Measurements from ENCODE around the gene TESPA1. TPM values are rescaled to one million over a fixed set of nuclear protein-coding genes. Genes with fewer than 3 reads are reported as not detected.

The TESPA1 gene
- total and polyA plus RNA-seq, 12 donors, result 0.14 to 1.4 (median 0.59) TPM

DNA sequence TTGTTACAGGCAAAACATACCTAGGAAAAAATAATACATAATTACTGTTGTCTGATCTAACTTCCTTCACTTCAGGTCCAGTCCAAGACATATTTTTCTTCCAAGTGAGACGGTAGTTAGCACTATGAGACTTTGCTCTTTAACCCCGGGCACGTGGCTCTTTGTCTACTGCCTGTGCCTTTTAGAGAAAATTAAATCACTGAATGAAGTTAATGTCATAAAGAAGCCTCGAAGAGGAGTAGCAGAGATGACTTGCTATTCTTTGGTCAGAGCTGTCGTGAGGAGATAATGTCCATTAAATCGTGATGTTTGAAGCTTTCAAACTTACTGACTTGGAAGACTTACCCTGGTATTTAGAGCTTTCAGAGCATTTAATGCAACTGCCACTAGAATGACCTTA is 8.7 kb downstream of the TESPA1 start:
- 44 to 50% methylated on average over 6 of the region's 6 CpGs for WGBS, 2 donors
- no peak overlapping the region for H3K27ac ChIP-seq
- peaks cover 0 to 15% (median 0%) of the 10 kb centered on the region in 9 donors for H3K4me1 ChIP-seq
- H3K27me3 ChIP-seq, result no peaks in the 10 kb centered on the region
- H3K9me3 ChIP-seq, result no peaks in the 10 kb centered on the region
- H3K4me3 ChIP-seq, result no peak overlapping the region
- no peak for ATAC-seq
- intact Hi-C loops (cut with DNase I), result no loop called here
- no peak for DNase-seq
- TF ChIP-seq, protein P1, sequence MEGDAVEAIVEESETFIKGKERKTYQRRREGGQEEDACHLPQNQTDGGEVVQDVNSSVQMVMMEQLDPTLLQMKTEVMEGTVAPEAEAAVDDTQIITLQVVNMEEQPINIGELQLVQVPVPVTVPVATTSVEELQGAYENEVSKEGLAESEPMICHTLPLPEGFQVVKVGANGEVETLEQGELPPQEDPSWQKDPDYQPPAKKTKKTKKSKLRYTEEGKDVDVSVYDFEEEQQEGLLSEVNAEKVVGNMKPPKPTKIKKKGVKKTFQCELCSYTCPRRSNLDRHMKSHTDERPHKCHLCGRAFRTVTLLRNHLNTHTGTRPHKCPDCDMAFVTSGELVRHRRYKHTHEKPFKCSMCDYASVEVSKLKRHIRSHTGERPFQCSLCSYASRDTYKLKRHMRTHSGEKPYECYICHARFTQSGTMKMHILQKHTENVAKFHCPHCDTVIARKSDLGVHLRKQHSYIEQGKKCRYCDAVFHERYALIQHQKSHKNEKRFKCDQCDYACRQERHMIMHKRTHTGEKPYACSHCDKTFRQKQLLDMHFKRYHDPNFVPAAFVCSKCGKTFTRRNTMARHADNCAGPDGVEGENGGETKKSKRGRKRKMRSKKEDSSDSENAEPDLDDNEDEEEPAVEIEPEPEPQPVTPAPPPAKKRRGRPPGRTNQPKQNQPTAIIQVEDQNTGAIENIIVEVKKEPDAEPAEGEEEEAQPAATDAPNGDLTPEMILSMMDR (IDR thresholded peaks at IDR 0.05), result no peak
- no peaks in the 10 kb centered on the region for H3K36me3 ChIP-seq

DNA sequence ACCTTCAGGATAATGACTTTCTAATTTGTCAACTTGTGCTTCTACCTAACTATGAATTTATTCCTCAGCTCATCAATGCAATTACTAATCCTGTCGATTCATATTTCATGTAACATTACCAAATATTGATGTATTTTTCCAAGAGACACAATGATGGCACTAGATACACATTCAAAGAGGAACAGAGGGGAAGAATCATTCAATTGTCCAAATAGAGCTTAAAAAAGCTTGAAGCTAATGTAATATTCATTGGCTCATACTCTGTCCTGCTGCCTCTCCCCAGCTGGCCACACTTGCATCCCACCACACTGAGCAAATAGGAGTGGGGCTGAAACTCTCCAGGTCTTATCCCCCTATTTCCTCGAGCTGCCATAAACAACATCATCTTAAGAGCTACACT is 9.3 kb downstream of the TESPA1 start:
- H3K27me3 ChIP-seq, result no peaks in the 10 kb centered on the region
- TF ChIP-seq, protein P1 (IDR thresholded peaks at IDR 0.05), result no peak
- intact Hi-C loops (cut with DNase I), result no loop called here
- H3K27ac ChIP-seq, result no peak overlapping the region
- peaks cover 0 to 15% (median 0%) of the 10 kb centered on the region in 9 donors for H3K4me1 ChIP-seq
- WGBS, 2 donors, result 70 to 80% methylated on average over 2 of the region's 2 CpGs
- no peaks in the 10 kb centered on the region for H3K9me3 ChIP-seq
- no peak overlapping the region for H3K4me3 ChIP-seq
- no peaks in the 10 kb centered on the region for H3K36me3 ChIP-seq
- DNase-seq (no peak), ATAC-seq (no peak)

DNA sequence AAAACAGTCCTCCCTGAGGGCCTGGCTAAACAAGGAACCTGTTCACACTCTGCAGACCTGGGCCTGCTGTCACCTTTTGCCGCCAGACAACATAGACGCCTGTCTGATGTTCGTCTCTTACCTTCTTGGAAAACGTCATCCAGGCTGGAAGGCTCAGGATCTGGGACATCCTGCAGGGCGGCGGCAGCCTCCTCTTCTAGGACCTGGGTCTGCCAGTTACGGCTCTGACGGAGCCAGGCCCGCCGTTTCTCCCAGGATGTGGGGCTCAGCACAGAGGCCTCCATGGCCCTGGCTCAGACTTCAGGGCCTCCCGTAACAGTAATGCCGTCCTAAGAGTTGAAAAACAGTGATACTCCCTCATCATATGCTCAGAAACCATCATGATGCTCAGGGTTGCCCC is 10.3 kb downstream of the TESPA1 start:
- WGBS, 2 donors, result 85 to 94% methylated on average over 12 of the region's 12 CpGs
- DNase-seq, result no peak
- Histone ChIP-seq H3K27me3 (no peaks in the 10 kb centered on the region), H3K4me3 (no peak overlapping the region), H3K4me1 (peaks cover 0 to 15% (median 0%) of the 10 kb centered on the region in 9 donors), H3K27ac (no peak overlapping the region), H3K36me3 (no peaks in the 10 kb centered on the region), H3K9me3 (no peaks in the 10 kb centered on the region)
- TF ChIP-seq, protein P1 (IDR thresholded peaks at IDR 0.05), result no peak
- no peak for ATAC-seq
- intact Hi-C loops (cut with DNase I), result no loop called here

DNA sequence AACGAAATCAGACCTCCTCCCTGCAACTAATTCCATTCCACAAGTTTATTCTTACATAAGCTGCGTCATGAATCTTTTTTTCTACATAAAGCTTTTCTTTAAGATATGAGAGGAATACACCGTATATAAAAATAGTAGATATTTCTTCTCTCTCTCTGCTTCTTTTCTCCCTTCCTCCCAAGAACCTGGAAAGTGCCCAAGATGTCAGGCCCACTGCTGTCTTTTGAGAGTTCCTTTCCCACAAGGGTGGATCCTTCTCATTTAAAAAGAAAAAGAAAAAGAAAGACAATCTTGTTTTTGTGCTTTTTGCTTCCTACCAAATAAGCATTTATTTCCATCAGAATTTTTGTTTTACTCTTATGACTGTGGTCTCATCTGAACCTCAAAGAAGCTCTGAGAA is 11.0 kb downstream of the TESPA1 start:
- H3K27me3 ChIP-seq, result no peaks in the 10 kb centered on the region
- DNase-seq, result no peak
- H3K4me1 ChIP-seq, result peaks cover 0 to 15% (median 0%) of the 10 kb centered on the region in 9 donors
- WGBS, 2 donors, result 64 to 65% methylated on average over 3 of the region's 3 CpGs
- TF ChIP-seq, protein P1 (IDR thresholded peaks at IDR 0.05), result no peak
- no peaks in the 10 kb centered on the region for H3K9me3 ChIP-seq
- no peak overlapping the region for H3K4me3 ChIP-seq
- no peaks in the 10 kb centered on the region for H3K36me3 ChIP-seq
- no peak for ATAC-seq
- intact Hi-C loops (cut with DNase I), result no loop called here
- H3K27ac ChIP-seq, result no peak overlapping the region

Measured in heart right ventricle (tissue), 16 donors.